Activated CD8-positive, alpha-beta memory T cell treated with anti-CD3 and anti-CD28 coated beads for 4 hours (primary cell): ENCODE measurements around the gene STAM2.
"Not testable (repeated sequence)": the region's sequence is repeated elsewhere in the genome, so short reads cannot be mapped to it uniquely, and the experiment has no call there.

Source experiments
- DNase-seq, 2 donors: peaks; one replicate each; pipeline ENCODE4 v3.0.0-alpha.2; 2020; ENCODE audit warnings: low read depth in 2 of 2

Gene STAM2

DNA sequence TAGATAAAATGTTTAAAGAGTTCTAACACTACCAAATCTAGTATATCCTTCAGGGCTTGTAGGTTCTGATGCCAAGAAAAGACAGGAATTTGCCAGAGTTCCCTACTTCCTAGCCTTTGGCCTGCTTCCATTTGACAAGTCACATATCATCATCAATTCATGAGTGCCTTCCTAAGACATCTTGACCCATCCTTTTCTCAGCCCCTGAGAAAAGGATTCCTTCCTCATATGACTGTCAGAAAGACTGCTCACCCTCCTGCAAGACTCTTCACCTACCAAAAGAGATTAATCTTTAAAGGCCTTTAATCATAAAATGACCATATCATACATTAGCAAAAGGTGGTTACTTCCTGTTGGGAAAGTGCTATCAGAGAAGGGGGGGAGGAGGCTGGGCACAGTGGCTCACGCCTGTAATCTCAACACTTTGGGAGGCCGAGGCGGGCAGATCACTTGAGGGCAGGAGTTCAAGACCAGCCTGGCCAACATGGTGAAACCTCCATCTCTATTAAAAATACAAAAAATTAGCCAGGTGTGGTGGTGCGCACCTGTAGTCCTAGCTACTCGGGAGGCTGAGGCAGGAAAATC, 3.3 kb downstream of the STAM2 start:
- not testable (repeated sequence) for DNase-seq

- no peak for DNase-seq
Observed at GRCh38 chr2:152171718-152172117, 3.8 kb downstream of the STAM2 start.

GRCh38 chr2:152169158-152169557, 6.4 kb downstream of the STAM2 start:
- not testable (repeated sequence) for DNase-seq

GRCh38 chr2:152167470-152167869, 8.1 kb downstream of the STAM2 start:
- DNase-seq: not testable (repeated sequence)

GRCh38 chr2:152167065-152167464, 8.5 kb downstream of the STAM2 start:
- no peak for DNase-seq

GRCh38 chr2:152166633-152167032, 8.9 kb downstream of the STAM2 start:
- DNase-seq: no peak

DNA sequence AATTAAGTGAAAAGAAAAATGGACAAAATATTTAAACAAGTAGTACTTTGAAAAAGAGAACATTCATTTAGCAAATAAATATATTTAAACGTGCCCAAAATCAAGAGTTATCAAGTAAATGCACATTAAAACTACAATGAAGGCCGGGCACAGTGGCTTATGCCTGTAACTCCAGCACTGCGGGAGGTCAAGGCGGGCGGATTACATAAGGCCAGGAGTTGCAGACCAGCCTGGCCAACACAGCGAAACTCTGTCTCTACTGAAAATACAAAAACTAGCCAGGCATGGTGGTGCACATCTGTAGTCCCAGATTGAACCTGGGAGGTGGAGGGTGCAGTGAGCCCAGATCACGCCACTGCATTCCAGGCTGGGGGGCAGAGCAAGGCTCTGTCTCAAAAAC, 9.8 kb downstream of the STAM2 start:
- DNase-seq: no peak

- DNase-seq: no peak
Observed at GRCh38 chr2:152165306-152165705, 10.3 kb downstream of the STAM2 start.

GRCh38 chr2:152163669-152164068, 11.9 kb downstream of the STAM2 start:
- not testable (repeated sequence) for DNase-seq

GRCh38 chr2:152162141-152162540, 13.4 kb downstream of the STAM2 start:
- DNase-seq: no peak

GRCh38 chr2:152161598-152161997, 14.0 kb downstream of the STAM2 start:
- no peak for DNase-seq

GRCh38 chr2:152160378-152160777, 15.2 kb downstream of the STAM2 start:
- not testable (repeated sequence) for DNase-seq

DNA sequence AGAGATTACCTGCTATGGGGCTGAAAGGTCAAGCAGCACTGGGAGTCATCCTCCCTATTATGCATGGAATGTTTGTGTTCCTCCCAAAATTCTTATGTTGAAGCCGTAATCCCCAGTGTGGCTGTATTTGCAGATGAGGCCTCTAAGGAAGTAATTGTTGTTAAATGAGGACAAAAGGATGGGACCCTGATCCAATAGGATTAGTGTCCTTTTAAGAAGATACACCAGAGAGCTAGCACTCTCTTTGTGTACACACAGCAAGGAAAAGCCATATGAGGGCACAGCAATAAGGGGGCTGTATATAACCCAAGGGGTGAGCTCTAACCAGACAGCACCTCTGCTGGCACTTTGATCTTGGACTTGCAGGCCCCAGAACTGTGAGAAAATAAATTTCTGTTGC, 18.3 kb downstream of the STAM2 start:
- no peak for DNase-seq

DNA sequence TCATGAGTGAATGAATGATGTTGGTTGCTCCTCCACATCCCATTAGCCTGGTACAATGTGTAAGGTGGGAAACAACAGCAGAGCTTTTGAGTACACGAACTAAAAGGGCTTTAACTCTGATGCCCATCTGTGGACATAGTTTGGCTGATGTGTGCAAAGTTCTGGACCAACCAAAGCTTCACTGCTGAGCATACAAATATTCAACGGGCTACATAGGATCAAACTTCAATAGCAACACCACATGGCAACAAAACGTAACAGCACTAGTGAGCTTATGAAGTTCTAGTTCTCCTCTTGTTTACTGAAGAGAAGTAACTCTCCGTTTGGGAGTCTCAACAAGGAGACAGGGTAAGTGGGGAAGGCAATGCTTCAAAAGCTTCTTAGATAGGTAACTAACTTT, 20.4 kb downstream of the STAM2 start:
- DNase-seq: no peak

- DNase-seq: no peak
Observed at GRCh38 chr2:152154462-152154861, 21.1 kb downstream of the STAM2 start.

DNA sequence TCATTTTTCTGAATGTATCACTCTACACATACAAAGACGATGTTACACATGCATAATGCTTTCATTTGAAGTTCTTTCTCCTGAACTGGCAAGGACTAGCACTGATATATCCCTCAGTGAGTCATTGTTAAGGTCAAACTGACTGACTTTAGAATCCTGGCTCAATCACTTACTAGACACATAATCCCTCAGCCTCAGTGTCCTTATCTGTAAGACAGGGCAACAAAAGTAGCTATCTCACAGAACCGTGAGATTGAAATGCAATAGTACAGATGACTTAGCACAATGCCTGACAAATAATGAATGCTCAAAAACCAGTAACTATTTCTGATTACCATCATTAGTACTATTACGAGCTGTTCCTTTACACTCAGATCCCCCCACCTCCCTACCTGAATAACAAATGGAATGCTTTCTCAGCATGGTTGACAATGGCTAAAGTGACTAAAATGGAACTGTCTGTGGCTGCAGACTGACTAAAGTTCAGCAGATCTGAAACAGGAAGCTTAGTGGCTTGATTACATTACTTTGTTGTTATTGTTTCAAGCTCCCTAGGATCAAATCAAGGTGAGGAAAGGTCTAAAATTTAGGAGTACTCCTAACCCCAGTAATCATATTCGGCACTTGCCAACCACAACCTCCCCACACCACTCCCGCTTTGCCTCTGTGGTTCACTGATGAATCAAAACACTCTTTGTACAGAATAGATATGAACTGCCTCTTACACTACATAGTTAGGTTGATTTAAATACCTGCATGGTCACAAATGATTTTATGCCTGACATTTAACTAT, 40.9 kb downstream of the STAM2 start:
- no peak for DNase-seq

DNA sequence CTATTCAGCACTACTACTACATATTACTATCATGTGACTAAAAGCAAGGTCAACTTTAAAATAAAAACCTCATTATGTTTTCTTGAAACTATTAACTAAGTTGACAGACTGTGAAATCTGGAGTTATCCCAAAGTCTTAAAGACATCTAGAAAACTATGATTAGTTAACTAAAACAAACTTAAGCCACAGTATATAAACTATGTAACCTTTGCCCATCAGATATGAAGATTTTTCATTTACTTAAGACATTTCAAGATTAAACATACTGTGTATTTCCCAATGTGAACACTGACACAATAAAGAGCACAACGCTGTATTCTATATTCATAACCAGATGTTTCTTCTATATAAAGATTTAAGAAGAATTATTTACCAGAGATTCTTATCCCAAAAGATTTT, 43.3 kb downstream of the STAM2 start:
- DNase-seq: no peak

DNA sequence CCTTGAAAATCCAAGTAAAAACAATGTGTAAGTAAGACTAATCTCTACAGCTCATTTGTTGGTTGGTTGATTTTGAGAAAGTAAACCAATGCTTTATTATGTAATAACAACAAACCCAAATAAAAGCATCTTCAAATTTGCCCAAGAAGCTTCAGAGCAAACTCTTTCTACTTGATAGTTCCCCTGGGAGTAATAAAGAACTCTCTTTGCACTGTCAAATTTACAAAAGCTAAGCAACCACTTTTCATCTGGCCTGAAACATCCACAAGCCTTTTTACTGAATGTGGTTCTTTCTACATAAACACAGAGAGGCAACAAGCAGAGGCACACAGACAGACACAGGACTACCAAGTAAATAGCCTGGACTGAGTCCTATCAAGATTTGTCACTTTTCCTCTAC, 47.9 kb downstream of the STAM2 start:
- no peak for DNase-seq

GRCh38 chr2:152126664-152127063, 48.9 kb downstream of the STAM2 start:
- no peak for DNase-seq

- DNase-seq: no peak
Observed at GRCh38 chr2:152122161-152122560, 53.4 kb downstream of the STAM2 start.

- DNase-seq: no peak
Observed at GRCh38 chr2:152120430-152120829, 55.1 kb downstream of the STAM2 start.

DNA sequence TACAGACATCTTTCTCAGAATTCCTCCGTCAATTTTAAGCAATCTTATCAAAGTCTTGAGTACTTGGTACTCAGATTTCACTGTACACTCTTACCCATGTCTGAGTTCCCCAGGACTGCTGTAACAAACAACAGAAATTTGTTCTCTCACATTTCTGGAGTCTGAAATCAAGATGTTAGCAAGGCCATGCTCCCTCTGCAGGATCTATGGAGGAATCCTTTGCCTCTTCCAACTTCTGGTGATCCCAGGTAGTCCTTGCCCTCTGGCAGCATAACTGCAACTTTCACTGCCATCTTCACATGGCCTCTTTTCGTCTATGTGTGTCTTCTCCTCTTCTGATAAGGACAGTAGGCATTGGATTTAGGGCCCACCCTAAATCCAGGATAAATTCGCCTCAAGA, 59.6 kb downstream of the STAM2 start:
- DNase-seq: no peak

- no peak for DNase-seq
Observed at GRCh38 chr2:152114366-152114765, 61.2 kb downstream of the STAM2 start.

DNA sequence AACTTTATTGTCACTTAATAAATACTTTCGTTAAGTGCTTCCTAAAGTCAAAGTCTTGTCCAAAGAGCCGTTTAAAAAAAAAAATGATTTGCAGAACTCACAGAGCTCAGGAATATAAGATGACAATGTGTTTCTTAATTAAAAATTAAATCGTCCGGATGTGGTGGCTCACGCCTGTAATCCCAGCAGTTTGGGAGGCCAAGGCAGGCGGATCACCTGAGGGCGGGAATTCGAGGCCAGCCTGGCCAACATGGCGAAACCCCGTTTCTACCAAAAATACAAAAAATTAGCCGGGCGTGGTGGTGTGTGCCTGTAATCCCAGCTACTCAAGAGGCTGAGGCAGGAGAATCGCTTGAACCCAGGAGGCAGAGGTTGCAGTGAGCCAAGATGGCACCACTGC, 68.4 kb downstream of the STAM2 start:
- DNase-seq: not testable (repeated sequence)
